ENCODE results near the gene ANKRA2.

Gene ANKRA2, protein sequence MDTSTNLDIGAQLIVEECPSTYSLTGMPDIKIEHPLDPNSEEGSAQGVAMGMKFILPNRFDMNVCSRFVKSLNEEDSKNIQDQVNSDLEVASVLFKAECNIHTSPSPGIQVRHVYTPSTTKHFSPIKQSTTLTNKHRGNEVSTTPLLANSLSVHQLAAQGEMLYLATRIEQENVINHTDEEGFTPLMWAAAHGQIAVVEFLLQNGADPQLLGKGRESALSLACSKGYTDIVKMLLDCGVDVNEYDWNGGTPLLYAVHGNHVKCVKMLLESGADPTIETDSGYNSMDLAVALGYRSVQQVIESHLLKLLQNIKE
- long read RNA-seq, donor 1, transcript ANKRA2-205 (2 exons, 573 nt), result major isoform, 14 of 22 reads
- long read RNA-seq, donor 1, partial matches to known transcripts, result 0 of 22 reads
- long read RNA-seq, donor 1, other reads (novel, unspliced or antisense), result 0 of 22 reads
- long read RNA-seq, donor 2, transcript ANKRA2-205 (2 exons, 573 nt), result major isoform, 8 of 11 reads
- long read RNA-seq, donor 2, partial matches to known transcripts, result 0 of 11 reads
- long read RNA-seq, donor 2, other reads (novel, unspliced or antisense), result 0 of 11 reads
- long read RNA-seq, donor 3, transcript ANKRA2-205 (2 exons, 573 nt), result major isoform, 8 of 18 reads
- long read RNA-seq, donor 3, partial matches to known transcripts, result 0 of 18 reads
- long read RNA-seq, donor 3, other reads (novel, unspliced or antisense), result 0 of 18 reads
- long read RNA-seq, donor 4, transcript ANKRA2-206 (2 exons, 447 nt), result minor isoform, 7 of 40 reads
- long read RNA-seq, donor 4, transcript ANKRA2-205 (2 exons, 573 nt), result major isoform, 18 of 40 reads
- long read RNA-seq, donor 4, partial matches to known transcripts, result 6 of 40 reads
- long read RNA-seq, donor 4, other reads (novel, unspliced or antisense), result 0 of 40 reads
- long read RNA-seq, donor 5, transcript ANKRA2-205 (2 exons, 573 nt), result major isoform, 13 of 34 reads
- long read RNA-seq, donor 5, transcript ANKRA2-206 (2 exons, 447 nt), result minor isoform, 6 of 34 reads
- long read RNA-seq, donor 5, transcript ANKRA2-201 (9 exons, 2,063 nt), result minor isoform, 9 of 34 reads
- long read RNA-seq, donor 5, partial matches to known transcripts, result 0 of 34 reads
- long read RNA-seq, donor 5, other reads (novel, unspliced or antisense), result 0 of 34 reads
- long read RNA-seq, donor 6, transcript ANKRA2-205 (2 exons, 573 nt), result major isoform, 9 of 13 reads
- long read RNA-seq, donor 6, partial matches to known transcripts, result 0 of 13 reads
- long read RNA-seq, donor 6, other reads (novel, unspliced or antisense), result 0 of 13 reads
- long read RNA-seq, donor 7, transcript ANKRA2-205 (2 exons, 573 nt), result major isoform, 17 of 29 reads
- long read RNA-seq, donor 7, partial matches to known transcripts, result 0 of 29 reads
- long read RNA-seq, donor 7, other reads (novel, unspliced or antisense), result 0 of 29 reads
- long read RNA-seq, donor 8, transcript ANKRA2-205 (2 exons, 573 nt), result major isoform, 17 of 32 reads
- long read RNA-seq, donor 8, partial matches to known transcripts, result 6 of 32 reads
- long read RNA-seq, donor 8, other reads (novel, unspliced or antisense), result 0 of 32 reads

DNA sequence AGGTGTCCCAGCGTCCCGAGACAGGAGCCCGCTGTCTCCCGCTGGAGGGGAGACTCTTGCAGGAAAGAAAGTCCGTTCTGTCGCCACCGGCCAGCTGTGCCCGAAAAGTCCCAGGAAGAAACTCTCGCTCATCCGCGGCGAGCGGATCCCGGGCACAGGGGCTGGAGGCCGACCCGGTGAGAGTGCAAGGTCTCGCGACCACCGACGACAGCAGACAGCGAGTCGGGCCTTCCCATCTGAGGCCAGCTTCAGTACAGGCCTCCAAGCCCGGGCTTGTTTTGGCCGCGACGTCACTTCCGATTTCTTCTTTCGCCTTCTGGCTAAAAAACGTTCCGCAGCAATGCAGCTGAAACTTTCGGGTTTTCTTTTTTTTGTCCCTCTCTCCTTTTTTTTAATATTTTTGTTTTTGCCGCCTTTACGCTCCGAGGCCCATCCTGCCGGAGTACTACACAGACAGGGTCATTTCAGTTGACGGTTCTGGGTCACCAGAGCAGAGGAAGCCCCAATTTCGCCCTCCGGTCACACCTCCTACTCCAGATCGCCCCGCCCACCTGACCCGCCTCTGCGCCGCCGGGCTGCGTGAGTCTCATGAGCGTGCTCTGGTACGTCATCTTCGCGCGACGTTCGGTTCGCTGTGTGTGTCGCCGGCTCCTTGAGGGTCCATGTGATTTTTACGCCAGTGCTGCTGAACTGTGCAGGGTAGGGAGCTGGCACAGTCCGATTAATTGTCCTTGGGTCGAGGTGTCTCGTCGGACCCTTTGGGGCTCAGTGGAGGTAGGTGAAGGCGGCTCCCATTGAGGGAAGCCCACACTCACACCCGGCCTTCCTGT lies at the start of gene ANKRA2, which contains the start of gene UTP15:
Gene ANKRA2, minus strand, starts transcription at position 501 of the 830 bp plus-strand sequence. CDS start 2,758 bp downstream, outside the sequence.
Gene UTP15, plus strand, starts transcription at position 605 of the 830 bp plus-strand sequence. CDS start 1,602 bp downstream, outside the sequence.
- DNase-seq, result peak; percentile 99

DNA sequence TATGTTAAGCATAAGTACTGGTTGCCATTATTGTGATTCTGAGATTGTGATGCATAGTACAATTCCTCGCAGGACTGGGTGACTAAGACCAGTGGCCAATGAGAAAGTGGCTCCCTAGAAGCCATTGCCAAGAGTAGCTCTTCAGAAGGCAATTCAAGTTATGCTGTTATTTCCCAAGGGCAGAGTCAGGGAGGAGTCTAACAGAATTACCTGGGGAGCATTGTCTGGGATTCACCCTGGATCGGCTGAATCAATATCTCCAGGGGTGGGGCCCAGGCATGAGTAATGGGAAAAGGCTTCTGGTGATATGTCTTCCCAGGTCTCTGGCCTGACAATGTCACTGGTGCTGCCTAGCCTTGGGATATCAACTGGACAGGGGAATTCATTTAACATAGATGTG lies 49.6 kb upstream of the ANKRA2 start:
- DNase-seq, result no peak

DNA sequence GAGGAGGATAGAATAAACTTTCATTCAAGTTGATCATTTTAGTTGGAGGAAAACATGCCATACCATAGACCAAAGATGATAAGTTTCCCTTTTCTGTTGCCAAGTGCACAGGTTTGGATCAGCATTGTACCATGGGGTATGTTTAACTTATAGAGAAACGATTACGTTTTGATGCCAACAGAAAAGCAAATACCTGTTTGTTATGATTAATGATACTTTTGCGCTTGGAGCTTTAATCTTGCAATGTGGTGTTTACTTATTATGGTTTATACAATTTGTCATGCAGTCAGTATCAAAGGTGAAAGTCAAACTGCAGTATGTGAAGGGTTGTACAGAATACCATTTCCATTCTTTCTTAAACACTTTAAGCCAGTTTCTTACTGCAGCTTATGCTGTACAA lies 47.4 kb upstream of the ANKRA2 start:
- no peak for DNase-seq

DNA sequence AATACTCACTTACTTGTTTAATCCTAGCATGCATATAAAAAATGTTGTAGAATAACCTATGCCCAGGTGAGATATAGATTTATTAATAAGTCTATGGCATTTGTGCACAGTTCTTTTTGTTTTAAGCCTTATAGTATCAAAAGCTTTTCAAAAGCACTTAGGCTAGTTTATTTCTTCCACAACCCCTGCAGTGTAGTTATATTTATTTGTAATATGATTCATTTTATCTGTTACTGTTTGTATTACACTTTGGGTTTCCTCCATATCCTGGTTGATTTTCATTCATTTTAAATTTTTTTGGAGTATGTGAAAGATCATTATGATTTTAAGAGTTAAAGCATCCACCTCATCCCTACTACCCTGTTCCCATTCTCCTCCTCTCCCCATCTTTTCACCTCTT lies 41.8 kb upstream of the ANKRA2 start:
- DNase-seq, result no peak

DNA sequence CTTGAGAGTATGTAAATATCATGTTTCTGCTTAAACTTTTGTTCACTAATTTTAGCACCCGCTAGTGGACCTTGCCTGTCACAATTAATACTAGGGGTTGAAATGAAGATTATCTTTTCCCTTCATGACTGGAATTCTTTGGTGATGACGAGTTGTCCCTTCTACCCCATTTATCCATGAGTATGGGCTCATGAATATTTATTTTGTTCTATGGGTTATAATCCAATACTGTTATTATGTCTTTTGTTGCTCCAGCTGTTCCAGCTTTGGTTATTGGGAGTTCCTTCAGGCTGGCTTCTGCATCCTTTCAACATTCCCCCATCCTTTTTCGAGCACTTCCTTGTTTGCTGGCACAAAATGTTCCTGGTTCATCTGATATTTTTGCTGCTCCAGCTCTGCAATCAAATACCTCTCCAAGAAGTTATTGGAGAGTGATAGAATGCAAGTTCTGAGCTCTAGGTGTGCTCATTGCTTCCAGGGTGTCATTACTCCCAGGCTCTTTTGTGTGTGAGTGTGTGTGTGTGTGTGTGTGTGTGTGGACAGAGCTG lies 40.8 kb upstream of the ANKRA2 start:
- no peak for DNase-seq

DNA sequence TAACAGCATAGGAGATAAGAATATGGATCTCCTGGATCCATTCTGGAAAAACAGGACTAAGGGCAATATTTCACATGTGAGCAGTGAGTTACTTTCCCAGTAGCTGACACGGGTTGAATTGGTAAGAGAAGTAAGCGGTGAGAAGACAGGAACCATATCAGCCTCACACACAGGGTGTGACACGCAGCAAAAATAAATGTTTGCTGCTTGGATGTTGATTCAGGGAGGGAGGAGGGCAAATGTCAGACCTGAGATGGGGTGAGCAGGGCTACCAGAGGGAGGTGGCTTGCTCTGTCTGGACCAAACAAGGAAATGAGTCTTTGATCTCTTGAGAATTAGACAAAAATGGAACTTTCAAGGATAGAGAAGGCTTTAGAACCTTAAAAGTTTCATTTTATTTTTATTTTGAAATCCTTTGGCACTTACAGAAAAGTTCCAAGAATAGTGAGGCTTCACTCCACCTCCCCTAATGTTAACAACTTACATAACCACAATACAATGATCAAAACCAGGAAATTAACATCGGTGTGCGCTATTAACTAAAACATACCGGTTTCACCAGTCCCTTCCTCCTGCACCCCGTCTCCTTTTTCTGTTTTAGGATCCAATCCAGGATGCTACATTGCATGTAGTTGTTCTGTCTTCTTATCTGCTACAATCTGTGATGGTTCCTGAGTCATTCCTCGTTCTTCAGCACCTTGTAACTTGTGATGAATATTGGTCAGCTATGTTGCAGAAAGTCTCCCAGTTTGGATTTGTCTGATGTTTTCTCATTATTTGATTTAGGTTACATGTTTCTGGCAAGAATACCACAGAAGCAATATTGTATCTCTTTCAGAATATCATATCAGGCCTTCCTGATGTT lies 40.0 kb upstream of the ANKRA2 start:
- no peak for DNase-seq

DNA sequence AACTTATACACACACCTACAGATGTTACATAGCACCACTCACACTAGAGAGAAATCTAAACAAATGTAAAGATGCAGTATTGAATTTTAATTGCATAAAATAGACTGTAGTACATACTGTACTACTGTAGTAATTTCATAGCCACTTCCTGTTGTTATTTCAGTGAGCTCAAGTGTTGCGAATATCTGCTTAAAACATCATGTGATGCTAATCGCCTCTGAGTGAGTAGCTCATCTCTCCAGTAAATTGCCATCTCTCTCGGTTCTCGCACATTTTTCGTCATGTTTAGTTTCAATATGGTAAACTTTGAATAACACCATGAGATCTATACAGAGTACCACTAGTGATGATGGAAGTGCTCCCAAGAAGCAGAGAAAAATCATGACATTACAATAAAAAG lies 38.6 kb upstream of the ANKRA2 start:
- no peak for DNase-seq

DNA sequence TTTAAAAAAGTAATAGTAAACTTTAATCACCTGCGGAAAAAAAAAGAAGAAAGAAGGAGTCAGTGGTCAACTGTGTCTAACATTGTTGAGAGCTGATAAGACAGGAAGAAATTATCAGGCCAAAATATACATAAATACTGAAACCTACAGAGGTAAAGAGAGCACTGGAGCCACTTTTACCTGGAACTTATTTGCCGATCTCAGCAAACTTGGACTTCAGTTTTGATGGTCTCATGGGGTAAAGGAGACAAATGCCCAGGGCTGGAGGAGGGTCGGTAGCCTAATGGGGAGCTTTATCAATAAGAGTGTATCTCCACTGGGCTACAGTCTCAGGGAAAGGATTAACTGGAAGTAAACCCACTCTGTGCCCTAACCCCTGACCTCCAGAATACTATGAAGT lies 33.9 kb upstream of the ANKRA2 start:
- DNase-seq, result no peak

DNA sequence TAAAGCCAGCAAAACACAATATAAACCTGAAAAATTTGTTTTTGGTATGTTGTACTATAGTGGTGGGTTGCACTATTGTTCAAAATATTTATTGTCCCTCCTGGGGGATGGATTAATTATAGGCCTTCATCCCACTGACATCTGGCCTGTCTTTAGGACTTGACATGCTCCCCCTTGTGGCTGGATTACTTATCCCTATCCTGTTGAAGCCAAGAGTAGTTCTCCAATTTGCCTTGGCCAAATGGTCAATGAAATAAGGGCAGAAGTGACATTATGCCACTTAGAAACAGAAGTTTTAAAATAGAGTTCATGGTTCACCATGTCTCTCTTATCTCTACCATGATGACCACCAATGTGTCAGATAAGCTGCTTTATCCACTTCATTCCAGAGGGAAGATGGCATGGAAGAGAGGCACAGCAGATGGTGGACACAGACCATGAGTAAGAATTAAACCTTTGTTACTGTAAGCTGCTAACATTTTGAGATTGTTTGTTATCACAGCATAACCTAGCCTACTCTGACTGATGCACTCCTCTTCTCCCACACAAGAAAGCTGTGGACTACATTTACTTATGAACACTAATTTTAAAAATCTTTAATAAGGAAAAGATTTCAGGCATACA lies 31.4 kb upstream of the ANKRA2 start:
- no peak for DNase-seq

DNA sequence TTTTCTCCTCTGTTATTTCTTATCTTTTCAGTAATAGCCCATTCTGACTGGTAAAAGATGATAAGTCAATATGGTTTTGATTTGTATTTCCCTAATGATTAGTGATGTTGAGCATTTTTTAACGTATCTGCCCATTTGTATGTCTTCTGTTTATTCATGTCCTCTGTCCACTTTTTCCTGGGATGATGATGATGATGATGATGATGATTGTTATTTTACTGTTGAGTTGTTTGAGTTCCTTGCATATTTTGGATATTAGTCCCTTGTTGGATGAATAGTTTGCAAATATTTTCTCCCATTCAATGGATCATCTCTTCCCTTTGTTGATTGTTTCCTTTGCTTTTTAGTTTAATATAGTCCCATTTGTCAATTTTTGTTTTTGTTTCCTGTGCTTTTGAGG lies 27.1 kb upstream of the ANKRA2 start:
- DNase-seq, result no peak

DNA sequence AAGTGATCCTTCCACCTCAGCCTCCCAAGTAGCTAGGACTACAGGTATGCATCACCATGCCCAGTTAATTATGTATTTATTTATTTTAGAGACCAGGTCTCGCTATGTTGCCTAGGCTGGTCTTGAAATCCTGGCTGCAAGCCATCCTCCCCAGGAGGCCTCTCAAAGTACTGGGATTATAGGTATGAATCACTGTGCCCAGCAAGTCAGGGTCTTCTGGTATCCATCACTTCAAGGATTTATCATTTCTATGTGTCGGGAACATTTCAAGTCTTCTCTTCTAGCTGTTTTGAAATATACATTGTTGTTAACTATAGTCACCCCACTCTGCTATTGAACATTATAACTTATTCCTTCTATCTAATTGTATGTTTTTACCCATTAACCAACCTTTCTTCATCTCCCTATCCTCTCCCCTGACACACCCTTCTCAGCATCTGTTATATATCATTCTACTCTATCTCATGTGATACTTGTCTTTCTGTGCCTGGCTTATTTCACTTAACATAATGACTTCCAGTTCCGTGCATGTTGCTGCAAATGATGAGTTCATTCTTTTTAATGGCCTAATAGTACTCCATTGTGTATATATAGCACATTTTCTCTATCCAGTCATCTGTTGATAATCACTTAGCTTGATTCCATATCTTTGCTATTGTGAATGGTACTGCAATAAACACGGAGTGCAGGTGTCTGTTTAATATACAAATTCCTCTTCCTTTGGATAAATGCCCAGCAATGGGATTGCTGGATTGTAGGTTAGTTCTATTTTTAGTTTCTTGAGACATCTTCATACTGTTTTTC lies 26.5 kb upstream of the ANKRA2 start:
- no peak for DNase-seq

DNA sequence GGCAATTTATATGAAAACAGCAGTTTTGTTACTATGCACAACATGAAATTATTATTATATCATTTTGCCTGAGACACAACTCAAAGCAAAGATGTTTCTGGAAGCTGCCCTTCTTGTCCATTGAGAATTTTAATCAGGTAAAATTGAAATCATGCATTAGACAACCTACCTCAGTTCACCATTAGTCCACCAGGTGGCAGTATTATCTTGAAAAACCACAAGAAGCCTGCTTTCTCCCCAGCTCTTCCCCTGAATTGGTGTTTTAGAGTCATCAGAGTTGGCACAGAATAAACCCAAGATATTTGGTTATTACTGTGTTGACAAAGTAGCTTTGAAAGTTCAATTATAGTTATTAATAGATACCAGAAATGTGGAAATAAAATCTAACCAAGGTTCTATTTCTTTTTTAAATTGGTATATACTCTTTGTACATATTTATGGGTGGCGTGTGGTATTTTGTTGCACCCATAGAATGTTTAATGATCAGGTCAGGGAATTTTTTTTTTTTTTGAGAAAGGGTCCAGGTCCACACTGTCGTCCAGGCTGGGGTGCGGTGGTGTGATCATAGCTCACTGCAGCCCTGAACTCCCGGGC lies 25.8 kb upstream of the ANKRA2 start:
- DNase-seq, result peak; percentile 10

DNA sequence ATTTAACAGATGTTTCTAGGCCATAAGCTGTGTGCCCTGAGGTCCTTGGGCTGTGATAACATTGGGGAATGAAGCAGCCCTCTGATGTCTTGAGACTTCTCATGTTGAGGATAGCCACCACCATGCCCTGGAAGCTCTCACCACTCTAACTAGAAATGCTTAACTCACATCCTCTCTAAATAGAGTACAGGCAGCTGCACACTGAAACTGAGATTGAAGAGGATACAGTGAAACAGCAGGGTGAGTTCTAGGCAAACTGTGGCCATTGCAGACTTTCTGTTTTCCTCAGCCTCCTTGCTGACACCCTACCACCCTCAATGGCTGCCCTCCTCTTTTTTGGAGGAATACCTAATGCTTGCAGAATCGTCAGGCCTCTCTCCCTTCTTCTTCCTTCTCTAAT lies 22.5 kb upstream of the ANKRA2 start:
- DNase-seq, result no peak

DNA sequence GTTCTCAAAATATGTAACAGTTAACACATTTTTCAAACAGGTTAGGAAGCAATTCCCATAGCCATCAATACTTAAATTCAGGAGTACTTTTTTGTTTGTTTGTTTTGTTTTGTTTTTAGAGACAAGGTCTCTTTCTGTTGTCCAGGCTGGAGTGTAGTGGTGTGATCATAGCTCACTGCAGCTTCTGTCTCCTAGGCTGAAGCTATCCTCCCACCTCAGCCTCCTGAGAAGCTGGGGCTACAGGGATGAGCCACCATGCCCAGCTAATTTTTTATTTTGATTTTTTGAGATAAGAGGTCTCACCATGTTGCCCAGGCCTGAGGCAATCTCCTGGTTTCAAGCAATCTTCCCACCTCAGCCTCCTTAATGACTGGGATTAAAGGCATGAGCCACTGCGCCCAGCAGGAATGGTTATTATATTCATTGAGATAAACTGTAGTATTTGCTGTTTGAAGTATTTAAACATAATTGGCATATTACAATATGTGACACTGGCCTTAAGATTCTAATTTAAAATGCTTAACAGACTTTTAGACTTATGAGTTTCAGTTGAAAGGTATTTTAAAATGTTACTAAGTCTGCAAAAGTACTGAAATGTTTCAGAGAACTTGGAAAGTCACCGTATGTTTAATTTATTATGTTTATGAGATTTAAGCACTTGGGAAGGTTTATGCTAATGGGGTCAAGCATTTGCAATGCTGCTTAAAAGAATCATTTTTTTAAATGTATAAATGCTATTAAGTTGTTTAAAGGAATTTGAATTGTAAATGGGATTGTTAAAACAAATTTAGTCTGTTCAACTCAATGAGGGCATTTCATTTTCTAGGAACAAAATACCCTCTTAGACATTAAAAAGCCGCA lies 17.1 kb upstream of the ANKRA2 start:
- no peak for DNase-seq

DNA sequence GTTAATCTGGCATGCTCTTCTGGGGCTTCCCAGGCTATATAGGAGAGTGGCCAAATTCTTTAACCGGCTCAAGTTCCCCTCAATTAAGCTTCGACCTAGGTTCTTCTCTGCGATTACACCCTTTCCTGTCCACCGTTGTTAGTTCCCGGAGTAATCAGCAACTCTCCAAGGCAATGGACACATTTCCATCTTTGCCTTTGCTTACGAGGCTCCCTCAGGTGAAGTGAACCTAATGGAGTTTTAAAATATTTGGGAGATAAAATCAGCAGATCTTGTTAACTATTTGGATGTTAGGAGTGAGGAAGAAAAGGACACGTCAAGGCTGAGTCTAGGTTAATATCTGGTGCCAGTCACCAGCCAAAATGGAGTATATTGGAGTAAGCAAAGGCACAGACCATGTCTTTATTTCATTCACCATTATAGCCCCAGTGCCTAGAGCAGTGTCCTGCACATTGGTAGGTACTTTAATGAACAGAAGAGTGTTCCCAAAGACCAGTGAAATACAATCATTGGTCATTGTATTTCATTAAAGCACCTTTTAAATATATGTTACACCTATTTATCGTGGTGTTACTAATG lies 619 bp upstream of the ANKRA2 start:
- DNase-seq, result no peak

DNA sequence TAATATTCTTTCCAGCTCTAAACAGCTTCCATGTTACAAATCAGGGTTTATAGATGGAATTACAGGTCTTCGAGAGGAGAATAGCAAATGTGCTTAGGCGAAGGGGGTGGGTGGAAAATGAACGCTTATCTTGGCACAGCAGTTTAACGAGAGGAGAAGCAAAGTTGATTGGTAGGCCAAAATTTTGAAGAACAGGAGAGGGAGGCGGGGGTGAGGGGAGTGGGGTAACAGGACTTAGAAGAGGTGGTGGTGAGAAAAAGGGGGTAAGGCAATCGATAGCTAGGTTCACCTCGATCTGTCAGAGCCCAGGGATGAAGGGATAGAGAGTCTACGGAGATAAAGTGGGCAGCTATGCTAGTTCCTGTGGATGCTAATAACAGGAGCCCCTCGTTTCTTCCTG lies 764 bp downstream of the ANKRA2 start:
- no peak for DNase-seq

All from right kidney (tissue), 9 donors.